IPS DF 19.7 (cell line): ENCODE data around the gene KRTAP10-1.

Experiments
- DNase-seq: peaks from one replicate; pipeline ENCODE4 v3.0.0-alpha.2; 2013; ENCODE audit warnings: low read depth, low spot score

The KRTAP10-1 gene

GRCh38 chr21:44528634-44528995, 11.4 kb downstream of the KRTAP10-1 start:
- no peak for DNase-seq

DNA sequence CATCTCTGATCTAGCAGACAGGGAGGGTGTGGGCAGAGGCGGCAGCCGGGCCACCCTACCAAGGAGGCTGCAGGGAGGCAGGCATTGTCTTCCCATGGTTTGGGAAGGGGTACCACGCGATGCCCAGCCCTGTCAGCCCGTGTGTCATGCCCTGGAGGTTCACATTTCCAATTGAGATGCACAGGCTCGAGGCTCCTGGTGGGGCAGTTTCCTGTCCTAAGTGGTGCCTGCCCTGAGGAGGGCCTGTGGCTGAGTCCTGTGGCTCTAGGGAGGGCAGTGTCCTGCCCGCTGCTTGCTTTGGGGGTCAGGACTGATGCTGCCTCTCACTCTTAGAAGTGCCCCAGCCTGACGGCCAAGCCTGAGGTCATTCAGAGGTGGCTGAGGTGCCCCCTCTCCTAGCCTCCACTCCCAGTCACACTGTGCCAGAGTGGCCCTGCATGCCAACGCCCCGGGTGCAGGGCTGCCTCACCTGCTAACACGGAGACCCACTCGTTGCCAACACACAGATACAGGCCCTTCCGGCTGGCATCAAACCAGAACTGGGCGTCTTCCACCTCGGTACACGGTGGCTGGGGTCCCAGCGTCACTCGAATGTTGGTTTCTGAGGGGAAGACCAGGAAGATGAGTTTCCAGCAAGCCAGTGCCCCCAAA, 11.9 kb downstream of the KRTAP10-1 start:
- DNase-seq: no peak

GRCh38 chr21:44527156-44527982, 12.6 kb downstream of the KRTAP10-1 start:
- no peak for DNase-seq

GRCh38 chr21:44526096-44526997, 13.6 kb downstream of the KRTAP10-1 start:
- DNase-seq: no peak

DNA sequence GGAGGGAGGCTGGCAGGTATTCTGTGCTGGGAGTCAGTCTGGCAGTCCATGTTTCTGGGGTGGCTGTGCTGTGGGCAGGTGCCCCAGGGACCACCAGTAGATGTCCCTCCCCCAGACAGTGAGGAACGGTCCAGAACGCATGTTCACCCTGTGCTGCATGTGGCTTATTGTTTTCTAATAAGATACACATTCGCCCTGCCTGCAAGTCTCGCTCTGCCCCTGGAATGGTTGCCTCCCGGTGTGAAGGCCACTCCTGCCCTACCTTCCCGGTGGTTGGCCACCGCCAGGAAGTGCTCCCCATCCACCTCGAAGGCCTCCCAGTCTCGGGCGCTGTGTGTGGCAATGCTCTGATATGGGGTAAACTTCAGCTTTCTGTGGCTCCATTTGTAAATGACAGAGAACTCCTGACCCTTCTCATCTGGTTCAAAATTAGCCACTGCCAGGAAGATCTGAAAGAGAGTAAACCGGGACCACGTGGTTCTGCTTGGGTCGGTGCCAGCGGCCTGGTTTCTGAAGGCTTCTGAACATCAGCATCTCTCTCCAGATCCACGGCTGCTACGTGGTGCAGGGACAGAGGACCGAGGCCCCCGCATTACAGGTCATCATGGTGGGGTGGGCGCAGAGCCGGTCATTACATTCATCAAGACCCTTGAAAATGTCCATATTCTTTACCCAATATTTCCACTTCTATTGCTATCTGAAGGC, 14.5 kb downstream of the KRTAP10-1 start:
- DNase-seq: no peak

DNA sequence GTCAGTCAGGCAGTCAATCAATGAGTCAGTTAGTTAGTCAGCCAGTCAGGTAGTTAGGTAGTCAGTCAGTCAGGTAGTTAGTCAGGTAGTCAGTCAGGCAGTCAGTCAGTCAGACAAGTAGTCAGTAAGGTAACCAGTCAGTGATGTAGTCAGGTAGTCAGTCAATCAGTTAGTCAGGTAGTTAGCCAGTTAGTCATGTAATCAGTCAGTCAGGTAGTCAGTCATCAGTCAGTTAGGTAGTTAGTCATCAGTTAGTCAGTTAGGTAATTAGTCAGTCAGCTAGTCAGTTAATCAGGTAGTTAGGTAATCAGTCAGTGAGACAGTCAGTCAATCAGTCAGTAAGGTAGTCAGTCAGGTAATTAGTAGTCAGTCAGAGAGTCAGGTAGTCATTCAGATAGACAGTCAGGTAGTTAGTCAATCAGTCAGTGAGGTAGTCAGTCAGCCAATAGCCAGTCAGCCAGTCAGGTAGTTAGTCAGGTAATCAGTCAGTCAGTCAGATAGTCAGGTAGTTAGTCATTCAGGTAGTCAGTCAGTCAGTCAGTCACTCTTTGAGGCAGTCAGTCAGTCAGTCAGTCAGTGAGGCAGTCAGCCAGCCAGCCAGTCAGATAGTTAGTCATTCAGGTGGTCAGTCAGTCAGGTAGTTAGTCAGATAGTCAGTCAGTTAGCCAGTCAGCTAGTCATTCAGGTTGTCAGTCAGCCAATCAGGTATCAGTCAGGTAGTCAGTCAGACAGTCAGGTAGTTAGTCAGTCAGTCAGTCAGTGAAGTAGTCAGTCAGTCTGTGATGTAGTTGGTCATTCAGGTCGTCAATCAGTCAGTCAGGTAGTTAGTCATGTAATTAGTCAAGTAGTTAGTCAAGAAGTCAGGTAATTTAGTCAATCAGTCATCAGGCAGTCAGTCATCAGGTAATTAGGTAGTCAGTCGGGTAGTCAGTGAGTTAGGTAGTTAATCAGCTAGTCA, 15.3 kb downstream of the KRTAP10-1 start:
- no peak for DNase-seq

DNA sequence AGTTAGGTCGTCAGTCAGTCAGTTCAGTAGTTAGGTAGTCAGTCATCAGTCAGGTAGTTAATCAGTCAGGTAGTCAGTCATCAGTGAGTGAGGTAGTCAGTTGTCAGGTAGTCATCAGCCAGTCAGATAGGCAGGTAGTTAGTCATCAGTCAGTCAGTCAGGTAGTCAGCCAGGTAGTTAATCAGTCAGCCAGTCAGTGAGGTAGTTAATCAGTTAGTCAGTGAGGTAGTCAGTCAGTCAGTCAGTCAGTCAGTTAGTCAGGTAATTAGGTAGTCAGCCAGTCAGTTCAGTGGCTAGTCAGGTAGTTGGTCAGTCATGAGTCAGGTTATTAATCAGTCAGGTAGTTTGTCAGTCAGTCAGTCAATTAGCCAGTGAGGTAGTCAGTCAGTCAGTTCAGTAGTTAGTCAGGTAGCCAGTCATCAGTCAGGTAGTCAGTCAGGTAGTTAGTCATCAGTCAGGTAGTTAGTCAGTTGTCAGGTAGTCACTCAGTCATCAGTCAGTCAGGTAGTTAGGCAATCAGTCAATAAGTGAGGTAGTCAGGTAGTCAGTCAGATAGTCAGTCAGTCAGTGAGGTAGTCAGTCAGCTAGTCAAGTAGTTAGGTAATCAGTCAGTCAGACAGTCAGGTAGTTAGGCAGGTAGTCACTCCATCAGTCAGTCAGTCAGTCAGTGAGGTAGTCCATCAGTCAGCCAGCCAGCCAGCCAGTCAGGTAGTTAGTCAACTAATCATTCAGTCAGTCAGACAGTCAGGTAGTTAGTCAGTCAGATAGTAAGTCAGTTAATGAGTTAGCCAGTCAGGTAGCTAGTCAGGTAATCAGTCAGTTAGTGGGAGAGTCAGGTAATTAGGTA, 16.2 kb downstream of the KRTAP10-1 start:
- DNase-seq: no peak

- no peak for DNase-seq
Observed at GRCh38 chr21:44522753-44523204, 17.2 kb downstream of the KRTAP10-1 start.

GRCh38 chr21:44521928-44522752, 17.9 kb downstream of the KRTAP10-1 start:
- no peak for DNase-seq

GRCh38 chr21:44521301-44521927, 18.6 kb downstream of the KRTAP10-1 start:
- no peak for DNase-seq

- no peak for DNase-seq
Observed at GRCh38 chr21:44520326-44521300, 19.4 kb downstream of the KRTAP10-1 start.

DNA sequence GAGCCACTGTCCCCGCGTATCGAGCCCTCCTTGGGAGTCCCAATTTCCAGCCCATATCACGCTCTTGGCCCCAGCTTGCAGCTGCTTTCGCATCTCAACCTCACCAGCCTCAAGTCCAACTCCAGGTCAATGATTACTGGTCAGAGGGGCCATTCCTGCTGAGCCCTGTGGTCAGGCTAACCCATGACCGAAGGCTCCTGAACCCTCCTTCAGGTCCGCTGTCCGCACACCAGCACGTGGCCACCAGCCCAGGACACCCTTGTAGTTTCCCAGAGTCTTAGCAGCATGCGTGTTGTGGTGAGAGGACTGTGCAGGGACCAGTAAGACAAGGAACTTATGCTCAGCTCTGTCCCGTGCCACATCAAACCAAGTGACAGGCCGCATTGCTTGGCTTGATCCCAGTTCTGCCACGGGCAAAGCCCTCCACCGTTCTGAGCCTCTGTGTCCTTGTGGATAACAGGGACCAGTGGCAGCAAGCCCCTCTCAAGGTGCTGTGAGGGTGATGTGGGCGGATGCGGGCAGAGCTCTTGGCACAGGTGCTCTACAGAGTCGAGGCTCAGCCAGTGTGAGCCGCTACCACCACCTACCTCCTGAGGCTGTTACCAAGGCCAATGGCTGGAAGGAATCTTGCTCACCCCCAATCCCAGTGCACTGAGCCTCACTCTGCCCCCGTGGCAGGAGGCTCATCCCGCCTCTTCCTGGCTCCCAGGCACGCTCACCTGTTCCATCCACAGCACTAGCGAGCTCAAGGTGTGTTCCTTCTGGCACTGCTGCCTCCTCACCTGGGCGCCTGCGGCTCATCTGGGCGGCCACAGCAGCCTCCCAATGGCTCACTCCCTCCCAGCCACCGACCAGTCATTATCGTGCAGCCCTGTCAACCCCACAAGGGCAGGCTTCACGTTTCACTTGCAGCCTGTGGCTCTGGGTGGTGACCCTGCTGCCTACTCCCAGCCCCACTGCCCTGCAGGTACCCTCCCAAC, 20.4 kb downstream of the KRTAP10-1 start:
- no peak for DNase-seq

- no peak for DNase-seq
Observed at GRCh38 chr21:44518686-44519085, 21.3 kb downstream of the KRTAP10-1 start.

DNA sequence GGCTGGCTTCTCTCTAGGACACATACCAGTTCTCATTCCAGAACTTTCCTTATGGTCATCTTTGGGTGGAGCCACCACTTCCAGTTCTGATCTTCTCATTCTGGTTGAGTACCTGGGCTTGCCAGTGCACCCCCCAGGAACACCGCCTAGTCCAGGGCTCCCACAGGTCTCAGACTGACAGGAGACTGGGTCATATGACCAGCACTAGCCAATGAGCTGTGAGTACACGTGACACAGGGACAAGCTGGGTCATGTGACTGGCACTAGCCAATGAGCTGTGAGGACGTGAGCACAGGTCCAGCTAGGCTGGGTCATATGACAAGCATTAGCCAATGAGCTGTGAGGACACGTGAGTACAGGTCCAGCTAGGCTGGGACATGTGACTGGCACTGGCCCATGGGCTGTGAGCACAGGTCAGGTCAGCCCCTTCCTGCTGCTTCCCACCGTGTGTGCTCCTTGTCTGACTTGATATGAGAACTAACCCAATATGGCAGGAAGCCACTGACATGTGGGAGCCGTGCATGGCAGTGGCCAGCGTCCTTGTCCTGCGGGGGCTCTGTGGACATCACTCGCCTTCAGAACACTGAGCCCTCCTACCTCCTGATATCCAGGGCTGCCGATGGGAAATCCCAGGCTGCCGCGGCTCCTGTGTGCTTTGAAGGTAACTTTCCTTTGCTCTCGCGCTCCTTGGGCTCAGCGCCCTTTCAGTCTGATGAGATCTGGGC, 22.7 kb downstream of the KRTAP10-1 start:
- peak; percentile 59 for DNase-seq

DNA sequence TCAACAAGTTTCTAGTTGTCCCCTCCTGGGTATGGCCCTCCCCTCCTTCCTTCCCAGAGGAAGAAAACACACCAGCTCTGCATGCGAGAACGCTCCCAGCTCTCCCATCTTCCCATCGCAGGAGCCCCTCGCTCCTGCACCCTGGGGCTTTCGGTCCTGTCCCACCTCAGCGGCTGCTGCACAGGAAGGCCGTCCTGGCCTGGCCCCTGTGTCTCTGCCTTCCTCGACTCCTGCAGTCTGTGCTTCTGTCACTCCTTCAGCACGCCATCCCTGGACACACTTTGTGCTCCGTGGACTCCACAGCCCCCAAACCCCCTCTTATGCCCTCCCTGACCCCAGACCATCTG, 23.2 kb downstream of the KRTAP10-1 start:
- no peak for DNase-seq
